ENCODE data around the gene NTF4.

The NTF4 gene, protein sequence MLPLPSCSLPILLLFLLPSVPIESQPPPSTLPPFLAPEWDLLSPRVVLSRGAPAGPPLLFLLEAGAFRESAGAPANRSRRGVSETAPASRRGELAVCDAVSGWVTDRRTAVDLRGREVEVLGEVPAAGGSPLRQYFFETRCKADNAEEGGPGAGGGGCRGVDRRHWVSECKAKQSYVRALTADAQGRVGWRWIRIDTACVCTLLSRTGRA

GRCh38 chr19:49064768-49065611 is at the start of gene NTF4:
Gene NTF4, minus strand, starts transcription at chr19:49064818. Its CDS starts 2,821 bp downstream, at chr19:49061997.
- no peaks in the 10 kb centered on the region for H3K36me3 ChIP-seq (replicated peaks; ENCODE audit: insufficient read depth, low read length)
- TF ChIP-seq EZH2phosphoT487 (IDR thresholded peaks at IDR 0.05; ENCODE audit: low read length) (no peak), CTCF (IDR thresholded peaks at IDR 0.05; ENCODE audit: low read length) (no peak), EZH2 (optimal IDR thresholded peaks at IDR 0.05; ENCODE audit: low read depth, low read length) (no peak)
- no peaks in the 10 kb centered on the region for H3K9me2 ChIP-seq (replicated peaks; ENCODE audit: insufficient read depth, low read length)
- peaks cover 10% of the 10 kb centered on the region for H3K4me1 ChIP-seq (ENCODE audit: low read length)
- H3K4me2 ChIP-seq (ENCODE audit: low read depth, low read length) = peak within 1 kb of the TSS; percentile 27
- no peak within 1 kb of the TSS for H3K27ac ChIP-seq (ENCODE audit: low read length)
- H3K9me3 ChIP-seq (replicated peaks; ENCODE audit: insufficient read depth, low read length) = no peaks in the 10 kb centered on the region
- H3F3A ChIP-seq (ENCODE audit: insufficient read depth, low read length) = no peaks in the 10 kb centered on the region
- no peaks in the 10 kb centered on the region for H4K20me1 ChIP-seq (ENCODE audit: insufficient read depth, low read length)
- peaks cover 91% of the 10 kb centered on the region for H3K27me3 ChIP-seq (replicated peaks; ENCODE audit: insufficient read depth, low read length)
- H2AFZ ChIP-seq (ENCODE audit: low read length) = no peak within 1 kb of the TSS
- no peak within 1 kb of the TSS for H3K4me3 ChIP-seq (ENCODE audit: low read length)
- DNase-seq = no peak
- H3K9ac ChIP-seq (ENCODE audit: low read length) = no peak within 1 kb of the TSS
- H3K79me2 ChIP-seq (ENCODE audit: low read length) = no peaks in the 10 kb centered on the region

GRCh38 chr19:49113762-49114629 is 49.4 kb upstream of the NTF4 start, which contains the start of gene LIN7B:
Gene LIN7B, plus strand, starts transcription at chr19:49114370. Its CDS starts 35 bp downstream, at chr19:49114405.
- no peak within 1 kb of the TSS for H3K27ac ChIP-seq (ENCODE audit: low read length)

More at GRCh38 chr19:49113762-49114629, 49.4 kb upstream of the NTF4 start, which contains the start of gene LIN7B:
- Histone ChIP-seq H3K4me3 (ENCODE audit: low read length) (peak within 1 kb of the TSS; percentile 77), H4K20me1 (ENCODE audit: insufficient read depth, low read length) (no peaks in the 10 kb centered on the region), H3K4me1 (ENCODE audit: low read length) (peaks cover 10% of the 10 kb centered on the region), H3K27me3 (replicated peaks; ENCODE audit: insufficient read depth, low read length) (no peaks in the 10 kb centered on the region), H3K4me2 (ENCODE audit: low read depth, low read length) (peak within 1 kb of the TSS; percentile 97), H2AFZ (ENCODE audit: low read length) (peak within 1 kb of the TSS; percentile 95), H3K9ac (ENCODE audit: low read length) (peak within 1 kb of the TSS; percentile 42; the same call in 1 of the 2 replicates), H3K9me2 (replicated peaks; ENCODE audit: insufficient read depth, low read length) (no peaks in the 10 kb centered on the region), H3K36me3 (replicated peaks; ENCODE audit: insufficient read depth, low read length) (no peaks in the 10 kb centered on the region), H3K79me2 (ENCODE audit: low read length) (no peaks in the 10 kb centered on the region), H3K9me3 (replicated peaks; ENCODE audit: insufficient read depth, low read length) (no peaks in the 10 kb centered on the region), H3F3A (ENCODE audit: insufficient read depth, low read length) (peaks cover 3% of the 10 kb centered on the region; the same call in 1 of the 2 replicates)
- TF ChIP-seq CTCF (IDR thresholded peaks at IDR 0.05; ENCODE audit: low read length) (peak; percentile 37), EZH2phosphoT487 (IDR thresholded peaks at IDR 0.05; ENCODE audit: low read length) (no peak)
- DNase-seq = peak; percentile 76

Measured in MM.1S (cell line).